ENCODE data around the gene GGCT.
"Not testable (repeated sequence)": the region's sequence is repeated elsewhere in the genome, so short reads cannot be mapped to it uniquely, and the experiment has no call there.

The GGCT gene, protein sequence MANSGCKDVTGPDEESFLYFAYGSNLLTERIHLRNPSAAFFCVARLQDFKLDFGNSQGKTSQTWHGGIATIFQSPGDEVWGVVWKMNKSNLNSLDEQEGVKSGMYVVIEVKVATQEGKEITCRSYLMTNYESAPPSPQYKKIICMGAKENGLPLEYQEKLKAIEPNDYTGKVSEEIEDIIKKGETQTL

DNA sequence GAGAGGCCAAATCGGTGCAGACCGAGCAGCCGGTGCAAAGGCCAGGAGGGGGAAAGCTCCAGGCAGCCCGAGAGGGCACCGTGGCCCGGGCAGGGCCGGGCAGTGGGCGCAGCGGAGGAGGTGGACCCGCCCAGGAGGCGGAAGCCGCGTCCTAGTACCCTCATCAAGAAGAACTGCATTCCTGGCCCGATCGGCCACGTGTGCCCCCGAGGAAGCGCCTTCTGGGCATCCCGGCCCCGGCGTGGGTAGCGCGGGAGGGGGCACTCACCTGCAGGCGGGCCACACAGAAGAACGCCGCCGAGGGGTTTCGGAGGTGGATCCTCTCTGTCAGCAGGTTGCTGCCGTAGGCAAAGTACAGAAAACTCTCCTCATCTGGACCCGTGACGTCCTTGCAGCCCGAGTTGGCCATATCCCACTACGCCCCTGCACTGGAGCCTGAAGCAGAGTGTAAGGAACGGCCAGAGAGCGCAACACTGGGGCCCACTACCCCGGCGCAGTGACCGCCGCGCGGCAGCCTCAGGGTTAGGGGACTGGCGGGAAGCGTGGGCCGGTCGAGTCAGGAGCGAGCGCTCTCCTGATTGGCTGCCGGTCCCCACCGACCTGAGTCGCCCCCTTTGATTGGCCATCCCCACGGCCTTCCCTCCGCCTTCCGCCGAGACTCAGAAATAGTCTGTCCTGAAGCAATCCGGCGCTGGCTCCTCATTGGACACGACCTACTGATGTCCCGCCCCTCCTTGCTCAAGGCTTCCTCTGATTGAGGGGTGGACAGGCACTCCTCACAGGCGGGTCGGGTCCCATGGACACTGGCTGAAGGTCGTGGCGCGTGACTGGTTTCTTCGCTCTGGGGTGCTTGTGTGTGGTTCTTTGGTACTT lies at the start of gene GGCT:
TSS of gene GGCT (minus strand) at position 529 of the 873 bp plus-strand sequence. CDS start at position 409, 120 bp downstream.
- peak; percentile 94 for DNase-seq

DNA sequence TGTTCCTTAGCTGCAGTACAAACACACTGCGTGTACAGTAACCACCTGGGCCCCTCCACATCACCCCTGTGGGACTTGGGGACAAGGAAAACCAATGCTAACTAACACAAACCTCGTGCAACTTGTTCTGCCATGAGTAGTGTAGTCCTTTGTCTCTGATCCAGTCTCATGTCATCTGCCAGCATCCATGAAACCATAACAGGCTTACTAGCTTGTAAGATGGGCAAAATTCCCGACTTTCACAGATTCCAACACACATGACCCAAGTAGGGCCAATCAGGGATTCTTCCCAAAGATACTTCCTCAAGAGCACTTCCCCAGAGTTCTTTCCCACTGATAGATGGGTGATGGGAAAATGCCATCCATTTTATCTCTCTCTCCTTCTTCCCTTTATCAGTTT lies 48.9 kb upstream of the GGCT start:
- no peak for DNase-seq

GRCh38 chr7:30553141-30553540 lies 48.5 kb upstream of the GGCT start:
- no peak for DNase-seq

DNA sequence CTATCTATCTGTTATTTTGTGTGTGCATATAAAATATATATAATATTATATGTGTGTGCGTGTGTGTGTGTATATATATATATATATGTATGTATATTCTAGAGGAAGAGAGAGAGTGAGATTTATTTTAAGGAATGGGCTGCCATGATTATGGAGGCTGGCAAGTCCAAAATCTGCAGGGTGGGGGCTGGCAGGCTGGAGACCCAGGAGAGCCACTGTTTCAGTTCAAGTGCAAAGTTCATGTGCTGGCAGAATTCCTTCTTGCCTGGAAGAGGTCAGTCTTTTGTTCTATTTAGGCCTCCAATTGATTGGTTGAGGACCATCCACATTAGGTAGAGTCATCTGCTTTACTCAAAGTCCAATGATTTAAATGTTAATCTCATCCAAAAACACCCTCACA lies 47.7 kb upstream of the GGCT start:
- no peak for DNase-seq

- DNase-seq: no peak
These were observed 45.4 kb upstream of the GGCT start for GRCh38 chr7:30549931-30550493.

DNA sequence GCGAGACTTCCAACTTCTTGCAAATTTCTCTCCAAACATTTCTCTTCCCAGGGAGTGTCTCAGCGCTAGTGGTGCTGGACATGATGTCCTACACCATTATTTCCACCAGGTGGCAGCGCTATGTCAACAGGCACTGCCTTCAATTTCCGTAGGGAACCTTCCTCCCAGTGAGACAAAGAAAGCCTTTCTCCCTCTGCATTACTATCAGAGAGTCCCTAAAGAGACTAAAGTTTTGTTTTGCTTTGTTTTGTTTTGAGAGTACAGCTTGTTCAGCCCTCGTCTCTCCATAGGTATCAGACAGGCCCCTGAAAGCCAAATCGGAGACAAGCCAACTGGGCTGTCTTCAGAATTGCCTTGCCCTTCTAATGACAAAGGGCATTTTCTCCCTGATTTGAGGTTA lies 44.2 kb upstream of the GGCT start:
- DNase-seq: no peak

GRCh38 chr7:30546596-30546995 lies 42.0 kb upstream of the GGCT start:
- no peak for DNase-seq

- no peak for DNase-seq
These were observed 41.3 kb upstream of the GGCT start for GRCh38 chr7:30545791-30546555.

DNA sequence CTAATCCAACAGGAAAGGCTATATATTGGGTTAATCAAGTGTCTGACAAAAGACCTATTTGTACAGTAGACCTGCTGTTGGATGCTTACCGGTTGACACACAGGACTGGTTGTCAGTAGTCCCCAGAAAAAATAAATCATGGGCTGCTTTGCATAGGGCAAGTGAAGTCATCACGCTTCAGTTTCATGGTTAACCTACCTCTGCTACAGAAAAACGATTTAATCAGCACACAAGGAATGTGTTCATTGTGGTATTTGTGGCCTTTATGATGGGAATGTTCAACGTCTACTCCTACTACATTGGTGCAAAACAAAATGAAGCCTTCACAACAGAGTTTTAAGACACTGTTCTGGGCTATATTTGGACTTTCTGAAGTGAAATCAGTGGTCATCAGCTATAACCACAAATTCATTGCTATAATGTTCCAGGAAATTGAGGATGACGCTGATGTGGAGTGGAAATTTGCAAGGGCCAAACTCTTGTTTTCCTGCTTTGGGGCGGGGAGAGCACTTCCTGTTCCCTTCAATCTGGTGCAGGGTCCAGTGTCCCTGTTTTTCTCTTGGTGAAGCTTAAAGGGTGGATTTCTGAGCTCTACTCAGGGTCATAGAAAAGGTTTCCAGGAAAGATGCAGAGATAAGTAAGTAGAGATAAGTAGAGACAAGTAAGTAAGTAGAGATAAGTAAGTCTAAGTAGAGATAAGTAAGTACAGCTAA lies 39.3 kb upstream of the GGCT start:
- no peak for DNase-seq

DNA sequence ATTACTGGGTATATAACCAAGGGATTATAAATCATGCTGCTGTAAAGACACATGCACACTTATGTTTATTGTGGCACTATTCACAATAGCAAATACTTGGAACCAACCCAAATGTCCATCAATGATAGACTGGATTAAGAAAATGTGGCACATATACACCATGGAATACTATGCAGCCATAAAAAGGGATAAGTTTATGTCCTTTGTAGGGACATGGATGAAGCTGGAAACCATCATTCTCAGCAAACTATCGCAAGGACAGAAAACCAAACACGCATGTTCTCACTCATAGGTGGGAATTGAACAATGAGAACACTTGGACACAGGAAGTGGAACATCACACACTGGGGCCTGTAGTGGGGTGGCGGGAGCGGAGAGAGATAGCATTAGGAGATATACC lies 38.5 kb upstream of the GGCT start:
- DNase-seq: not testable (repeated sequence)

DNA sequence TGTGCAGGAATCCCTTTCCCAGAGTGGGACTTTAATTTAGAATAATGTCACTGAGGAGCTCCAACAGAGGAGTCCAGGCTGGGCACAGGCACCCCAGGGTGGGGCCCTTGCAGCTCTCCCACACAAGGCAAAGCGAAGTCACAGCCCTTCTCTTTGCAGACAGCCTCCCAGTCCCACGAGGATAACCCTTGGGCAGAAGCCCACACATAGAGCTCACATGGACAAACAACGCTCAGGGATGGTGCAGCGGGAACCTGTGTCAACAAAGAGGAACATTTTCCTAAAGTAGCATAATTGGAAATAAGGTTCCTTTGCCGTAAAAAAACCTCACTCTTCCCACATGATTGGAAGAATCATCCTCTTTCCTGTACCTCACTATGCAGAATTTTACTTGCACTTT lies 29.3 kb upstream of the GGCT start:
- DNase-seq: no peak

DNA sequence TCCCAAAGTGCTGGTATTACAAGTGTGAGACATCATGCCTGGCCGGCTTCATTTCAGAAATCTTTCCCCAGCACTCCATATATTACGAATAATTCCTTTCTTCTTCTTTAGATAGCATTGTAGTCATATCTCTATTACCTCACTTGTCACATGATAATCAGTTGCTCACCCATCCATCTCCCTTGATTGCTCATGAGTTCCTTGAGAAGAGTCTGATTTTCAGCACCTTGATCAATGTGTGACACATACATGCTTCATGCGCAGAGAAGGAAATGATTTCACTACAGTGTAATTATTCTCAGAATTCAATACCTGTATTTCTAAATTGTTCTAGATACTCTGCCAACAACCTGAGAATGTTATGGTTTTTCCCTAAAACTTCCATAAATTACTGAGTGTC lies 26.7 kb upstream of the GGCT start:
- DNase-seq: no peak

DNA sequence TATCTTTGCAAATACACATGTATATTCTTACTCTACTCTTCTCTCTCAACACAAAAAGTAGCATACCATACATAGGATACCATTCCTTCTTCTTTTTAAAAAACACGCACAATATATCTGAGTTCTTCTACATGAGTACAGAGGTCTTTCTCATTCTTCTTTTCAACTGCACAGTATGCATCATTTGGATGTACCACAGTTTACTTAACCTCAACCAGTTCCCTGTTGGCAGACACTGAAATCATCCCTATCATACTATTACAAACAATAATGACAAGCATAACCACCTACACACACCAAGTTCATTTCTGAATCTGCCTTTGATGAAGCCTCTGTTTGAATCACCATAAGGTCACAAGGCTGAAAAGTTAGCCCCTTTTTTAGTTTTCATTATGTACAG lies 25.7 kb upstream of the GGCT start:
- no peak for DNase-seq

- no peak for DNase-seq
These were observed 24.1 kb upstream of the GGCT start for GRCh38 chr7:30528779-30529178.

DNA sequence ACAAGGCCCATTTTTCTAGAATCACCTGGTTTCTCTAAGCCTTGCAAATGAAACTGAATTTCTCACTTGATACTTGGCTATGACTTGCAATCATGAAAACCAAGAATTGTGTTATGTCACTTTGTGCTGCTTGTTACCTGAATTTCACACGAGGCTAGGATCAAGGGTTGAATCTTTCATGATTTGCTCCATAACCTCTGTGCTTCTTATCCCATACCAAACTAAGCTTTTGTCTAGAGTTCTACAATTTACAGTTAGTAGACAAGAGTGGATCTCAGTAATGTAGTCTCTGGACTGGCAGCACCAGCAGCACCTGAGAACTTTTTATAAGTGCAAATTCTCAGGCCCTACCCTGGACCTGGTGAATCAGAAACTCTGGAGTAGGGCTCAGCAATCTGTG lies 22.7 kb upstream of the GGCT start:
- not testable (repeated sequence) for DNase-seq

- DNase-seq: no peak
These were observed 21.5 kb upstream of the GGCT start for GRCh38 chr7:30526163-30526562.

DNA sequence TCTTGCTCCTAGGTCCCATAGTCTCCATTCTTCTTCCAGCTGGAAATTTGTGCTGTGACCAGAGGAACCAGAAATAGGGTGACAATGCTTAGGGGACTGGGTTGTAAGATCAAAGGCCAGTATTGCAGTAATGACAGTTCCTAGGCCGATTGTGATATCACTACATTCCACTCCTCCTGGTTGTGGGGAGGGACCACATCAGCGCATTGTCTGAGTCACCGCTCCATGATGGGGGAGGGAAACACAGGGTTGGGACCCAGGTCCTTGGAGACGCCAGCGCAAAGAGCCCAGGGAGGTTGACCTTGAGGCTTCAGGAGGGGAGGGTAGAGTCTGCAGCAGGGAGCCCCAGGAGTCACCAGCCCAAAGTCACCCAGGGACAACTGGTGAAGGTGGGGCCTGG lies 20.8 kb upstream of the GGCT start:
- no peak for DNase-seq

DNA sequence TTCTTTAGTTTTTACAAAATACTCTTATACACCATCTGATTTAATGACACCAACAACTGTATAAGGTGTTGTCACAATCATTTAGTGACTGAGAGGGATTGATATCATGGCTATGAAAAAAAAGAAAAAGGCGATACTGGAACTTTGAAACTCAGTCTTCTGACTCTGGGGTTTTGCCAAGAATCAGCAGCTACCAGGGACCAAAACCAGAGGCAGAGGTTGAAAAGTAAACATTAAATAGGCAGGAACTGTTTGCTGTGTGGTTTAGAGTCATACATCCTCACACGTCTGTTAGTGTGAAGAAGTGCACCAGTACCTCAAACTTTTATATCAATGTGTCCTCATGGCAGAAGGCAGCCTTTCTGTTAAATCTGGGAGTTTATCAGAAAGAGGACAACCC lies 19.9 kb upstream of the GGCT start:
- DNase-seq: no peak

DNA sequence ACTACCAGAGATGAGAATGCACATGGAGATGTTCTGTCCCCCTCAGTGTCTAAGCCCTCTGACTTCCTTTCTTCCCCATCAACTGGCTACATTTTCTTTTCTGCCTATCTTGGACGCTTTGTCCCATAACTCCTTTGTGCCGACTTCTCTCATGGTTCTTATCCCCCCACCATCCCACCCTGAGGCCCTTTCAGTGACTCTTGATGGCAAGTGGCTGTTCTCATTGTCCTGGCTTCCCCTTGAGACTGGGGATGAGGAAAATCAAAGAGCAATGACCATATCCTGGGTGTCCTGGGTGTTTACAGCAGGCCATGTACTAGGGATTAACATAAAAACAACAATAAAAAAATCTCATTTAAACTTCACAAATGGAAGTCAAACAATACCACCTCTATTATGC lies 18.8 kb upstream of the GGCT start:
- DNase-seq: no peak

- no peak for DNase-seq
These were observed 17.5 kb upstream of the GGCT start for GRCh38 chr7:30522159-30522558.

DNA sequence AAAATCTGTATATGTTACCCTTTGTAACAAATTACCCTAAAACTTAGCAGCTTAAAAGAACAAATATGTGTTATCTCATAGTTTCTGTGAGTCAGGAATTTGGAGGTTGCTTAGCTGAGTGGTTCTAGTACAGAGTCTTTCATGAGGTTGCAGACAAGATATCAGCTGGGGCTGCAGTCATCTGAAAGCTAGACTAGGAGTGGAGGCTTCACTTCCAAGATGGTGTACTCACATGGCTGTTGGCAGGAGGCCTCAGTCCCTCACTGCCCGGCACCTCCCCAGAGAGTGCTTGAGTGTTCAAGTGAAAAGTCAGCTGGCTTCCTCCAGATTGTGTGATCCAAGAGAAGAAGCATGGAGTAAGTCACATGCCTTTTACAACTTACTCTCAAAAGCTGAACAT lies 16.9 kb upstream of the GGCT start:
- no peak for DNase-seq

DNA sequence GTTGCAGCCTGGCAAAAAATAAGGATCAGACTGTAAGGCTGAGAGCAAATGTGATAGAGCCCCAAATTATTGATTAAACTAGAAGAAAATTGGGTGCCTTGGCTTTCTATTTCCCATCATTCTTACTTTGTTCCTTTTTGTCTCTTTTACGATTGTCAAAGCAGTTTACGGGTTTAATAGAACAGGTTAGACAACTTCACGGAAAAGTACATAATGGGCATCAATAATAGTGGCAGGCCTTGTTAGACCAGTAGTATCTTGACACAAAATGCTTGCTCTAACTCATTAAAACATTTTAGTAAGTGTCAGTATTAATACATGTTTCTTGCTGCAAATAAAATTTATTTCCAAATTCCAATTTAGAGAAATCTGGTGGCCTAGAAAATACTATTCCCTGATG lies 14.5 kb upstream of the GGCT start:
- no peak for DNase-seq

DNA sequence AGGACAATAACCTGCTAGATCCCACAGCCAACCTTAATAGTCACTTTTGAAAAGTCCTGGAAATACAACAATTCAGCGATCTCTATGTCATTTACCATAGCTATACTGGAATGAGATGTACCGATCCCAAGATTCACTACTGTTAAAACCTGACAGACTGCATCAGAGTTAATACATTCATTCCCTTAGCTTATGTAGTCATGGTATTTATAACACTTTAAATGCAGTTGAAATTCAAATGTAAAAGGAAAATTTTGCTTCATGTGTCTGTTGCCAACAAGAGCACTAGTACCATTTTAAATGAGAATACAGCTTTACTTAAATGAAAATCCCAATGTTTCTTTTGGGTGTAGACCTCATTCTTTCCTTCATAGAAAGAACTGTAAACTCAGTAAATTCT lies 11.1 kb upstream of the GGCT start:
- no peak for DNase-seq

Measured in activated CD4-positive, alpha-beta T cell treated with anti-CD3 and anti-CD28 coated beads for 1 hour (primary cell).